K562 (cell line): ENCODE results near the gene TTC31. TPM values are rescaled to one million over a fixed set of nuclear protein-coding genes. Genes with fewer than 3 reads are reported as not detected.
A peak's percentile ranks its signal among the peaks of the same experiment; 100 is the strongest.

Source experiments
- BMI1 ChIP-seq: fragments of 150-350 bp; IDR thresholded peaks from 2 replicates; pipeline ENCODE4 v1.6.1; 2014; ENCODE audit warnings: low read length
- CHD2 ChIP-seq: IDR thresholded peaks from 2 replicates; pipeline ENCODE4 v1.6.1; 2011; ENCODE audit warnings: low read depth, low read length
- CXXC5 ChIP-seq: fragments of 250-450 bp; sonication (Bioruptor Pico); IDR thresholded peaks from 2 replicates; pipeline ENCODE4 v1.8.0; 2022; ENCODE audit warnings: inconsistent platforms, mild to moderate bottlenecking, moderate library complexity
- DIDO1 ChIP-seq: fragments of 450-650 bp; IDR thresholded peaks from 2 replicates; pipeline ENCODE4 v1.6.1; 2016; ENCODE audit warnings: low read depth, missing biosample characterization, missing genetic modification characterization
- ESRRA ChIP-seq: fragments of 450-650 bp; IDR thresholded peaks from 2 replicates; pipeline ENCODE4 v1.6.1; 2014; ENCODE audit warnings: low read depth, mild to moderate bottlenecking, moderate library complexity, borderline replicate concordance
- FOSL1 ChIP-seq: fragments of 200-800 bp; sonication (Bioruptor generic); conservative IDR thresholded peaks from 2 replicates; pipeline ENCODE4 v1.6.1; 2016; ENCODE audit warnings: missing genetic modification characterization, missing compliant biosample characterization
- GTF2E2 ChIP-seq: fragments of 200-800 bp; sonication (Bioruptor generic); IDR thresholded peaks from 2 replicates; pipeline ENCODE4 v1.6.1; 2016; ENCODE audit warnings: missing genetic modification characterization, missing compliant biosample characterization
- HDAC6 ChIP-seq: IDR thresholded peaks from 2 replicates; pipeline ENCODE4 v1.6.1; 2012; ENCODE audit warnings: low read depth, mild to moderate bottlenecking, control low read depth, inconsistent platforms, low read length, moderate library complexity
- HDGF ChIP-seq: fragments of 450-650 bp; IDR thresholded peaks from 2 replicates; pipeline ENCODE4 v1.6.1; 2016
- KAT7 ChIP-seq: sonication (generic); formaldehyde crosslinking; IDR thresholded peaks from 2 replicates; pipeline ENCODE4 v1.8.0; 2022; ENCODE audit warnings: missing genetic modification reagents, mild to moderate bottlenecking, borderline replicate concordance
- KLF16 ChIP-seq: IDR thresholded peaks from 2 replicates; pipeline ENCODE4 v1.6.1; 2016; ENCODE audit warnings: antibody characterized with exemption
- MCM5 ChIP-seq: fragments of 450-650 bp; IDR thresholded peaks from 2 replicates; pipeline ENCODE4 v1.6.1; 2016; ENCODE audit warnings: low read depth
- SRF ChIP-seq, 2 experiments: fragments of 250-450, 450-650 bp in 1 of 2; sonication (Bioruptor Pico) in 1 of 2; sonication (generic) in 1 of 2; formaldehyde crosslinking; IDR thresholded peaks; 2 replicates each; pipeline versions ENCODE4 v1.5.0 to v1.5.1; 2020 to 2022; ENCODE audit warnings: mild to moderate bottlenecking in 1 of 2, missing genetic modification reagents in 1 of 2
- TAF1 ChIP-seq: IDR thresholded peaks from 2 replicates; pipeline ENCODE4 v1.6.1; 2011; ENCODE audit warnings: mild to moderate bottlenecking, low read length, moderate library complexity; ENCODE audit not compliant: insufficient read depth, control insufficient read depth, severe bottlenecking; ENCODE audit errors: extremely low read depth
- TAF7 ChIP-seq: fragments of 450-650 bp; IDR thresholded peaks from 2 replicates; pipeline ENCODE4 v1.6.1; 2016; ENCODE audit warnings: missing genetic modification characterization, missing compliant biosample characterization
- TBL1XR1 ChIP-seq, 2 experiments: IDR thresholded peaks; 2 replicates each; pipeline ENCODE4 v1.6.1; 2012; ENCODE audit warnings: improper control_type of control experiment in 2 of 2, low read length in 2 of 2, mild to moderate bottlenecking in 1 of 2
- ZC3H11A ChIP-seq: IDR thresholded peaks from 2 replicates; pipeline ENCODE4 v1.6.1; 2012; ENCODE audit warnings: low read depth, low read length, improper control_type of control experiment
- ZFP30 ChIP-seq: fragments of 250-450 bp; sonication (Bioruptor Pico); IDR thresholded peaks from 2 replicates; pipeline ENCODE4 v1.8.0; 2022; ENCODE audit warnings: moderate library complexity, mild to moderate bottlenecking, inconsistent platforms, borderline replicate concordance
- ZNF239 ChIP-seq: fragments of 250-450 bp; sonication (Bioruptor Pico); IDR thresholded peaks from 2 replicates; pipeline ENCODE4 v1.4.0; 2020; ENCODE audit warnings: mild to moderate bottlenecking
- ZNF316 ChIP-seq: fragments of 450-650 bp; IDR thresholded peaks from 2 replicates; pipeline ENCODE4 v1.6.1; 2016
- ZNF668 ChIP-seq: fragments of 250-450 bp; sonication (Bioruptor Pico); IDR thresholded peaks from 2 replicates; pipeline ENCODE4 v1.8.0; 2022; ENCODE audit warnings: mild to moderate bottlenecking, inconsistent platforms
- polyA plus RNA-seq, 8 experiments: library from polyadenylated mRNA; depleted of rRNA in 4 of 8; stranded (reverse) in 5 of 8; unstranded in 3 of 8; fragments of >200 nt; fragmentation: Nextera tagmentation in 2 of 8; fragmentation: Illumina TruSeq in 1 of 8; extraction: Ambion mirVana in 2 of 8; extraction: Trizol in 1 of 8; gene quantifications; 2 replicates each; pipeline versions ENCODE4 v1.2.1 to v1.2.3, GENCODE V29; 2011 to 2014; ENCODE audit warnings: inconsistent platforms in 1 of 8, missing spikeins in 1 of 8
- total RNA-seq, 7 experiments: library from RNA; depleted of rRNA in 6 of 7; stranded (reverse); fragments of >200 nt in 6 of 7; fragmentation: Illumina TruSeq in 2 of 7; extraction: Trizol in 2 of 7; gene quantifications; 2 replicates each; pipeline versions ENCODE4 v1.2.1 to v1.2.3, GENCODE V29; 2011 to 2021; ENCODE audit warnings: low replicate concordance in 1 of 7
- TF ChIP-seq, protein P1 (sequence below): sonication (generic); formaldehyde crosslinking; IDR thresholded peaks from 2 replicates; pipeline ENCODE4 v1.8.1; 2023; ENCODE audit warnings: mild to moderate bottlenecking, missing genetic modification reagents
- TF ChIP-seq, protein P2 (sequence below): fragments of 250-450 bp; sonication (Bioruptor Pico); IDR thresholded peaks from 2 replicates; pipeline ENCODE4 v1.8.0; 2021; ENCODE audit warnings: moderate library complexity, mild to moderate bottlenecking, inconsistent platforms
- TF ChIP-seq, protein P3 (sequence below): sonication (generic); formaldehyde crosslinking; IDR thresholded peaks from 2 replicates; pipeline ENCODE4 v1.8.0; 2022; ENCODE audit warnings: missing genetic modification reagents, mild to moderate bottlenecking, borderline replicate concordance

TTC31 gene
- total and polyA plus RNA-seq, 9 of the 15 experiments (the other 6 are each of a cell fraction or from before 2014, with no cell fraction given), result 4.7 to 30.5 (median 15.9) TPM

DNA sequence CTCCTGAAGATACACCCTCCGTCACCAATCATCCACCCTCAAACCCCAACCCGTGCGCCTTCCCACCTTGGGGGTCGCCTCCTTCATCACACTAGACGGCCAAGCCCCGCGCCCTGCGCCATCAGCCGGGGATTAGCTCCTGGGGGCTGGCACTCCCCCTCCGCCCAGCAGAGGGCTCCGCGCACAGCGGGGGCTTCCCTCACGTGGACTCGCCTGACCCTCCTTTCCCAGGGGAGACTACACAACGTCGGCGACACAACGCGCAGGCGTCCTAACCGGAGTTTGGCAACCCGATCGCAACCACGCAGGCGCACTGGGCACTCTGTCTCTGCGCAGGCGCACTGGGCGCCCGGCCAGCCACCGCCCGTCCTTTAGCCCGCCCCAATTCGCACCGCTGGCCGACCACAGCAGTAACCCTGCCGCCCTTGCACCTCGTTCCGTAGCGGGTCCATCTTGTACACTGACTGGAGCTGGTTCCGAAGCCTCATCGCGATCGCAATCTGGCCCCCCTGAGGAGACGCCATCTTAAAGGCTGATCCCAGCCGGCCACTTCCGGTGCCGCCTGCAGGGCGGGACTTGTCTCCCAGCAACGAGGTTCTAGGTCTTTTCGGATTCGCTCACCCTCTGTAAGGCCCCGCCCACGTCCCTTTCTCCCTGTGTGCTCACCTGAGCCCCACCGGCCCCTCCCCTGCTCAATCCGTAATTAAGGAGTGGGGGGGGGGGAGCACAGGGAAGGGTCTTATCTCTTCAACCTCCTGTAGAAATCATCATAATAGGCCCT, 24.5 kb downstream of the TTC31 start, which contains the start of gene PCGF1 (continued):
- peak; percentile 74 for TF ChIP-seq CXXC5
- peak; percentile 27; the same call in 1 of the 2 replicates for TF ChIP-seq ESRRA
- TF ChIP-seq ZC3H11A, result no peak
- TF ChIP-seq TAF1, result peak; percentile 74
- TF ChIP-seq HDAC6, result no peak
- TF ChIP-seq CHD2, result 0 out of 2 replicates have a peak, but pooled peaks have one; percentile 10
- no peak for TF ChIP-seq DIDO1
- peak in 1 of 2 experiments; percentile 77; a peak in 2 of 4 replicates for TF ChIP-seq SRF (CRISPR knock-in tag; IDR thresholded peaks at IDR 0.05)
- TF ChIP-seq TAF7 (tag), result peak; percentile 88
- TF ChIP-seq GTF2E2 (tag), result no peak
- TF ChIP-seq HDGF, result no peak
- no peak for TF ChIP-seq KLF16
- TF ChIP-seq FOSL1, result no peak
- TF ChIP-seq BMI1, result peak; percentile 82
- TF ChIP-seq, protein P1, sequence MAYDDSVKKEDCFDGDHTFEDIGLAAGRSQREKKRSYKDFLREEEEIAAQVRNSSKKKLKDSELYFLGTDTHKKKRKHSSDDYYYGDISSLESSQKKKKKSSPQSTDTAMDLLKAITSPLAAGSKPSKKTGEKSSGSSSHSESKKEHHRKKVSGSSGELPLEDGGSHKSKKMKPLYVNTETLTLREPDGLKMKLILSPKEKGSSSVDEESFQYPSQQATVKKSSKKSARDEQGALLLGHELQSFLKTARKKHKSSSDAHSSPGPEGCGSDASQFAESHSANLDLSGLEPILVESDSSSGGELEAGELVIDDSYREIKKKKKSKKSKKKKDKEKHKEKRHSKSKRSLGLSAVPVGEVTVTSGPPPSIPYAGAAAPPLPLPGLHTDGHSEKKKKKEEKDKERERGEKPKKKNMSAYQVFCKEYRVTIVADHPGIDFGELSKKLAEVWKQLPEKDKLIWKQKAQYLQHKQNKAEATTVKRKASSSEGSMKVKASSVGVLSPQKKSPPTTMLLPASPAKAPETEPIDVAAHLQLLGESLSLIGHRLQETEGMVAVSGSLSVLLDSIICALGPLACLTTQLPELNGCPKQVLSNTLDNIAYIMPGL (CRISPR knock-in tag), result peak; percentile 63; the same call in 1 of the 2 replicates
- TF ChIP-seq, protein P2, sequence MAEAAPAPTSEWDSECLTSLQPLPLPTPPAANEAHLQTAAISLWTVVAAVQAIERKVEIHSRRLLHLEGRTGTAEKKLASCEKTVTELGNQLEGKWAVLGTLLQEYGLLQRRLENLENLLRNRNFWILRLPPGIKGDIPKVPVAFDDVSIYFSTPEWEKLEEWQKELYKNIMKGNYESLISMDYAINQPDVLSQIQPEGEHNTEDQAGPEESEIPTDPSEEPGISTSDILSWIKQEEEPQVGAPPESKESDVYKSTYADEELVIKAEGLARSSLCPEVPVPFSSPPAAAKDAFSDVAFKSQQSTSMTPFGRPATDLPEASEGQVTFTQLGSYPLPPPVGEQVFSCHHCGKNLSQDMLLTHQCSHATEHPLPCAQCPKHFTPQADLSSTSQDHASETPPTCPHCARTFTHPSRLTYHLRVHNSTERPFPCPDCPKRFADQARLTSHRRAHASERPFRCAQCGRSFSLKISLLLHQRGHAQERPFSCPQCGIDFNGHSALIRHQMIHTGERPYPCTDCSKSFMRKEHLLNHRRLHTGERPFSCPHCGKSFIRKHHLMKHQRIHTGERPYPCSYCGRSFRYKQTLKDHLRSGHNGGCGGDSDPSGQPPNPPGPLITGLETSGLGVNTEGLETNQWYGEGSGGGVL (CRISPR knock-in tag), result no peak
- TF ChIP-seq MCM5, result no peak
- no peak for TF ChIP-seq ZNF316
- TF ChIP-seq ZNF668 (CRISPR knock-in tag), result no peak
- 0 out of 2 replicates have a peak, but pooled peaks have one; percentile 54 for TF ChIP-seq KAT7 (CRISPR knock-in tag)
- TF ChIP-seq, protein P3, sequence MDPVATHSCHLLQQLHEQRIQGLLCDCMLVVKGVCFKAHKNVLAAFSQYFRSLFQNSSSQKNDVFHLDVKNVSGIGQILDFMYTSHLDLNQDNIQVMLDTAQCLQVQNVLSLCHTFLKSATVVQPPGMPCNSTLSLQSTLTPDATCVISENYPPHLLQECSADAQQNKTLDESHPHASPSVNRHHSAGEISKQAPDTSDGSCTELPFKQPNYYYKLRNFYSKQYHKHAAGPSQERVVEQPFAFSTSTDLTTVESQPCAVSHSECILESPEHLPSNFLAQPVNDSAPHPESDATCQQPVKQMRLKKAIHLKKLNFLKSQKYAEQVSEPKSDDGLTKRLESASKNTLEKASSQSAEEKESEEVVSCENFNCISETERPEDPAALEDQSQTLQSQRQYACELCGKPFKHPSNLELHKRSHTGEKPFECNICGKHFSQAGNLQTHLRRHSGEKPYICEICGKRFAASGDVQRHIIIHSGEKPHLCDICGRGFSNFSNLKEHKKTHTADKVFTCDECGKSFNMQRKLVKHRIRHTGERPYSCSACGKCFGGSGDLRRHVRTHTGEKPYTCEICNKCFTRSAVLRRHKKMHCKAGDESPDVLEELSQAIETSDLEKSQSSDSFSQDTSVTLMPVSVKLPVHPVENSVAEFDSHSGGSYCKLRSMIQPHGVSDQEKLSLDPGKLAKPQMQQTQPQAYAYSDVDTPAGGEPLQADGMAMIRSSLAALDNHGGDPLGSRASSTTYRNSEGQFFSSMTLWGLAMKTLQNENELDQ (CRISPR knock-in tag), result no peak
- TF ChIP-seq ZNF239 (CRISPR knock-in tag), result no peak
- TF ChIP-seq ZFP30 (CRISPR knock-in tag), result no peak
- peak in 1 of 2 experiments; percentile 30; a peak in 2 of 4 replicates for TF ChIP-seq TBL1XR1 (IDR thresholded peaks at IDR 0.05; ENCODE audit: low read length in 2 of 2)
